Body of pancreas (tissue), 4 donors: ENCODE data around the gene METTL2B. TPM values are rescaled to one million over a fixed set of nuclear protein-coding genes. Genes with fewer than 3 reads are reported as not detected.
A peak's percentile ranks its signal among the peaks of the same experiment; 100 is the strongest.

Experiments used
- ATAC-seq: fragments of 150-250 bp; one replicate; pipeline ENCODE4 v1.9.1; 2016
- DNase-seq, 4 donors: peaks; one replicate each; pipeline ENCODE4 v3.0.0-alpha.2; 2019
- H3K27ac ChIP-seq, 4 donors: fragments of 200-600 bp; sonication (generic); 1 replicate in 3 of 4; 2 replicates in 1 of 4; pipeline versions ENCODE4 v1.5.1 to v1.6.1; 2016 to 2019; ENCODE audit warnings: mild to moderate bottlenecking in 1 of 4, mixed read lengths in 1 of 4, moderate library complexity in 1 of 4
- H3K27me3 ChIP-seq, 2 donors: fragments of 200-600 bp; sonication (generic); one replicate each; pipeline ENCODE4 v1.6.0; 2016; ENCODE audit warnings: mild to moderate bottlenecking in 1 of 2
- H3K36me3 ChIP-seq, 2 donors: fragments of 200-600 bp; sonication (generic); replicated peaks in 1 of 2; 2 replicates each; pipeline ENCODE4 v1.5.1; 2016; ENCODE audit warnings: low read depth in 2 of 2; ENCODE audit not compliant: insufficient read depth in 1 of 2
- H3K4me1 ChIP-seq: fragments of 200-600 bp; sonication (generic); one replicate; pipeline ENCODE4 v1.6.0; 2016
- H3K4me3 ChIP-seq, 2 donors: fragments of 200-600 bp; sonication (generic); 1 replicate in 1 of 2; 2 replicates in 1 of 2; pipeline ENCODE4 v1.5.1; 2016 to 2019
- H3K9me3 ChIP-seq, 3 donors: fragments of 200-600 bp; sonication (generic); 1 replicate in 2 of 3; 2 replicates in 1 of 3; pipeline ENCODE4 v1.5.1; 2016
- CTCF ChIP-seq, 7 experiments: fragments of 450-650 bp in 4 of 7; fragments of 200-600 bp in 3 of 7; sonication (generic) in 3 of 7; IDR thresholded peaks; one replicate each; pipeline ENCODE4 v1.5.1; 2016 to 2019; ENCODE audit warnings: antibody characterized with exemption in 7 of 7
- POLR2A ChIP-seq, 3 donors: fragments of 450-650 bp; IDR thresholded peaks; one replicate each; pipeline ENCODE4 v1.6.1; 2016; ENCODE audit warnings: antibody characterized with exemption in 3 of 3, mild to moderate bottlenecking in 2 of 3
- WGBS, 2 donors: methylation state at CpG; one replicate each; pipeline ENCODE4 v1.1.5; 2017; 5-methylcytosine and 5-hydroxymethylcytosine counted together
- intact Hi-C: fragments of 100-400 bp; cut with DNase I; formaldehyde crosslinking; loops from one replicate; pipeline ENCODE4 v1.15.1; 2023
- total RNA-seq, 2 donors: library from RNA; depleted of rRNA; stranded (reverse); fragments of >200 nt; gene quantifications; one replicate each; pipeline ENCODE4 v1.1.0, GENCODE V29; 2016

The METTL2B gene
- total RNA-seq, 2 donors from 2014 or later, result 15.3 to 18.1 TPM

- Histone ChIP-seq H3K27ac (no peak overlapping the region), H3K4me1 (peaks cover 30% of the 10 kb centered on the region), H3K9me3 (no peaks in the 10 kb centered on the region), H3K36me3 (no peaks in the 10 kb centered on the region), H3K4me3 (no peak overlapping the region), H3K27me3 (no peaks in the 10 kb centered on the region)
- no peak for TF ChIP-seq CTCF (IDR thresholded peaks at IDR 0.05)
- TF ChIP-seq POLR2A (IDR thresholded peaks at IDR 0.05), result no peak
- DNase-seq (no peak), ATAC-seq (no peak)
- WGBS, 2 donors, result 67 to 72% methylated on average over 4 of the region's 4 CpGs
- intact Hi-C loops, result no loop called here
Measured at GRCh38 chr7:128450409-128450808, 26.1 kb upstream of the METTL2B start.

- ATAC-seq, result no peak
- H3K27ac ChIP-seq, result no peak overlapping the region
- H3K27me3 ChIP-seq, result no peaks in the 10 kb centered on the region
- no peak for DNase-seq
- TF ChIP-seq CTCF (IDR thresholded peaks at IDR 0.05) (no peak), POLR2A (IDR thresholded peaks at IDR 0.05) (no peak)
- intact Hi-C loops, result no loop called here
- H3K9me3 ChIP-seq, result no peaks in the 10 kb centered on the region
- no peak overlapping the region for H3K4me3 ChIP-seq
- 81 to 93% methylated on average over 5 of the region's 5 CpGs for whole genome bisulfite sequencing, 2 donors
- peaks cover 30% of the 10 kb centered on the region for H3K4me1 ChIP-seq
- no peaks in the 10 kb centered on the region for H3K36me3 ChIP-seq
Measured at GRCh38 chr7:128450913-128451312, 25.6 kb upstream of the METTL2B start.

- TF ChIP-seq POLR2A (IDR thresholded peaks at IDR 0.05), result no peak
- no peak for TF ChIP-seq CTCF (IDR thresholded peaks at IDR 0.05)
- DNase-seq, result no peak
- ATAC-seq, result no peak
- Histone ChIP-seq H3K36me3 (no peaks in the 10 kb centered on the region), H3K4me1 (peaks cover 46% of the 10 kb centered on the region), H3K27me3 (no peaks in the 10 kb centered on the region), H3K27ac (peak overlapping the region in 1 of 4 donors; percentile 94), H3K4me3 (no peak overlapping the region), H3K9me3 (no peaks in the 10 kb centered on the region)
- 83 to 95% methylated on average over 1 of the region's 1 CpG for WGBS, 2 donors
- intact Hi-C loops, result no loop called here
Measured at GRCh38 chr7:128452552-128452951, 24.0 kb upstream of the METTL2B start.

- no peaks in the 10 kb centered on the region for H3K27me3 ChIP-seq
- no peaks in the 10 kb centered on the region for H3K9me3 ChIP-seq
- DNase-seq, result peak; percentile 83 to 90 (median 88)
- H3K4me1 ChIP-seq, result peaks cover 61% of the 10 kb centered on the region
- no peak overlapping the region for H3K4me3 ChIP-seq
- no peaks in the 10 kb centered on the region for H3K36me3 ChIP-seq
- ATAC-seq, result peak; percentile 75
- peak in 2 of 3 donors; percentile 50 to 54 for TF ChIP-seq POLR2A (IDR thresholded peaks at IDR 0.05)
- no peak for TF ChIP-seq CTCF (IDR thresholded peaks at IDR 0.05)
- WGBS, 2 donors, result 22 to 39% methylated on average over 21 to 23 of the region's 23 CpGs
- intact Hi-C loops, result no loop called here
- peak overlapping the region; percentile 81 to 94 (median 91) for H3K27ac ChIP-seq
Measured at GRCh38 chr7:128453836-128454804, 22.4 kb upstream of the METTL2B start.
